Measurements from ENCODE around the gene TET3.

TET3 gene

DNA sequence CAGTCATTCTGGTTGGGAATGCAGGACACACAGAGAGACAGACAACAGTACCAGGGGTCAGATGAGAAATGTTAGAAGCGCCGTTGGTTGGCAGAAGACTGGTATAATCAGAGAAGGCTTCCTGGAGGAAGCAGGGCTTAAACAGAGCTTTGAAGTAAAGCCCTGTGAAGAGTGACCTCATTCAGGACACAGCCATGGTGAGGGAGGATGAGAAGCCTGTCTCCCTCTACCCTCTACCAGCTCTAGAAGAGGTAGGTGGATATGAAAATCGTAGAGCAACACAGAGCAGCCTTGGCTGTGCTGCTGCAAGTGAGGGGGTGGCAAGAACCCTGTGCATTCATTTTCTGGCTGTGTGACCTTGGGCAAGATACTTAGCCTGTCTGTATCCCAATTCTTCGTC, 14.2 kb downstream of the TET3 start:
- no peak for DNase-seq (ENCODE audit: low read depth, low spot score)
- no peak overlapping the region for H3K4me3 ChIP-seq (ENCODE audit: low read depth, low read length)

DNA sequence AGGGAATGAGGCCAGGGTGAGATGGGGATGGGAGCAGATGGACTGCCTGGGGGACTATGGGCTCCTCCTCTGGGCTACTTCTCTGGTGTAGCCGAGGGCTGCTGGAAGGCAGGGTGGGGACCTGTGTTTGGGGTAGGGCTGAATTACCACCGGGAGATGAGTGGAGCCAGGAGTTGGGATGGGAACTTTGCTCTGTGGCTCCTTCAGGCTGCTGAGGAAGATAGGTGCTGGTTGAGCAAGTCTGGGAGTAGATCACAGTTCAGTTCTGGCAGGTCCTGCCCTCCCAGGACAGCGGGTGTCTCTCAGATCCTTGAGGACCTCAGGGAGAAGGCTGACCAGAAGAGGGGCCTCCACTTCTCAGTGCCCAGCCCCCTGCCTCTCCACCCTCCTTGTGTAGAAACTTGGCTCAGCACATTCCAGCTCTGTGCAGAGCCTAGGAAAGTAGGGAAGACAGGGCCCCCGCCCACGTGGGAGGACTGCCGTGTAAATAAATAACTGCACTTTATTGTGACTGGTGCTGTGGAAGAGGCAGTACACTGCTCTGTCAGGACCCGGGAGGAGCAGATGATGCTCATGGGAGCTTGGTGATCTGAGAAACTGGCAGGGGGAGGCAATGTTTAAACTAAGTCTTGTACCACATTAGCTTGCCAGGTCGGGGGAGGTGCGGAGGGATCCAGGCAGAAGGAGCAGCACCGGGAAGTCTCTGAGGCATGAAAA, 15.3 kb downstream of the TET3 start:
- no peak overlapping the region for H3K4me3 ChIP-seq (ENCODE audit: low read depth, low read length)
- DNase-seq (ENCODE audit: low read depth, low spot score): no peak
- in situ Hi-C loops (cut with HindIII; ENCODE audit: low sequenced_read_pairs): no loop called here
- TF ChIP-seq, protein P1, sequence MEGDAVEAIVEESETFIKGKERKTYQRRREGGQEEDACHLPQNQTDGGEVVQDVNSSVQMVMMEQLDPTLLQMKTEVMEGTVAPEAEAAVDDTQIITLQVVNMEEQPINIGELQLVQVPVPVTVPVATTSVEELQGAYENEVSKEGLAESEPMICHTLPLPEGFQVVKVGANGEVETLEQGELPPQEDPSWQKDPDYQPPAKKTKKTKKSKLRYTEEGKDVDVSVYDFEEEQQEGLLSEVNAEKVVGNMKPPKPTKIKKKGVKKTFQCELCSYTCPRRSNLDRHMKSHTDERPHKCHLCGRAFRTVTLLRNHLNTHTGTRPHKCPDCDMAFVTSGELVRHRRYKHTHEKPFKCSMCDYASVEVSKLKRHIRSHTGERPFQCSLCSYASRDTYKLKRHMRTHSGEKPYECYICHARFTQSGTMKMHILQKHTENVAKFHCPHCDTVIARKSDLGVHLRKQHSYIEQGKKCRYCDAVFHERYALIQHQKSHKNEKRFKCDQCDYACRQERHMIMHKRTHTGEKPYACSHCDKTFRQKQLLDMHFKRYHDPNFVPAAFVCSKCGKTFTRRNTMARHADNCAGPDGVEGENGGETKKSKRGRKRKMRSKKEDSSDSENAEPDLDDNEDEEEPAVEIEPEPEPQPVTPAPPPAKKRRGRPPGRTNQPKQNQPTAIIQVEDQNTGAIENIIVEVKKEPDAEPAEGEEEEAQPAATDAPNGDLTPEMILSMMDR (IDR thresholded peaks at IDR 0.05; ENCODE audit: low read depth, low read length): no peak

More for the DNA sequence above, 14.2 kb downstream of the TET3 start:
- in situ Hi-C loops (cut with HindIII; ENCODE audit: low sequenced_read_pairs): no loop called here
- TF ChIP-seq, protein P1 (IDR thresholded peaks at IDR 0.05; ENCODE audit: low read depth, low read length): no peak

DNA sequence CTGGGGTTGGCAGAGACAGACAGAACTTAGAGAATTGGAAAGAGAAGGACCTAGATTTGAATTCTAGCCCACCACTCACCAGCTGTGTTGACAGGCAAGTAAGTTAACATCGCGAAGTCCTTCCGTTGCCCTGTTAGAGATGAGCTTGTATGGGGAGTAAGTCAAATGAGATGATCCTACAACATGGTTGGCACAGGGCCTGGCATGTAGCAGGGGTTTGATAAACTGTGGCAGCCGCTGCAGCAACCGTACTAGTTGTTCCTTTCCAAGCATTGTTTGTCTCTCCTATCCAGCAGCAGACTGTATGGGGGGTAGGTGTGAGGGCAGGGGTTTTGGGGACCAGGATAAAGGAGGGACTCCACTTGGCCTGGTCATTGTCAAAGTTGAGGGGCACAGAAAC, 16.0 kb downstream of the TET3 start:
- no peak for DNase-seq (ENCODE audit: low read depth, low spot score)
- H3K4me3 ChIP-seq (ENCODE audit: low read depth, low read length): no peak overlapping the region
- in situ Hi-C loops (cut with HindIII; ENCODE audit: low sequenced_read_pairs): no loop called here
- TF ChIP-seq, protein P1 (IDR thresholded peaks at IDR 0.05; ENCODE audit: low read depth, low read length): no peak

DNA sequence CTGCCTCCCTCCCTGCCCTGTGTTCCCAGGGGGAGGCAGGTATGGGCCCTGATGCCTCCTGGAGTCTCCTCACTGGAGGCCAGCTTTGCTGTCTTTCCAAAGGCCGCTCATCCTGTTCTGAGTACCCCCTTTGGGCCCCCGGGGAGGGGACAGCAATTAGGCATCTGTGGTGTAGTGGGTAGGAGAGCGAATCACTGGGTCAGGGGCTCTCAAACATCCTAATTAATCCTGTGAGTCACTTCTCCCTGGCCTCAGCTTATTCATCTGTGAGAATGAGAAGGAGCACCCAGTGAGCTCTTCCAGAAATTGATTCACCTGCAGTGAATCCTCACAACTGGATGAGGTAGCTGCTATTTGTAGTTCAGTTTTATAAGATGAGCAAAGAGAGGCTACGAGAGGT, 16.4 kb downstream of the TET3 start:
- no peak for DNase-seq (ENCODE audit: low read depth, low spot score)
- in situ Hi-C loops (cut with HindIII; ENCODE audit: low sequenced_read_pairs): no loop called here
- TF ChIP-seq, protein P1 (IDR thresholded peaks at IDR 0.05; ENCODE audit: low read depth, low read length): no peak
- H3K4me3 ChIP-seq (ENCODE audit: low read depth, low read length): no peak overlapping the region

DNA sequence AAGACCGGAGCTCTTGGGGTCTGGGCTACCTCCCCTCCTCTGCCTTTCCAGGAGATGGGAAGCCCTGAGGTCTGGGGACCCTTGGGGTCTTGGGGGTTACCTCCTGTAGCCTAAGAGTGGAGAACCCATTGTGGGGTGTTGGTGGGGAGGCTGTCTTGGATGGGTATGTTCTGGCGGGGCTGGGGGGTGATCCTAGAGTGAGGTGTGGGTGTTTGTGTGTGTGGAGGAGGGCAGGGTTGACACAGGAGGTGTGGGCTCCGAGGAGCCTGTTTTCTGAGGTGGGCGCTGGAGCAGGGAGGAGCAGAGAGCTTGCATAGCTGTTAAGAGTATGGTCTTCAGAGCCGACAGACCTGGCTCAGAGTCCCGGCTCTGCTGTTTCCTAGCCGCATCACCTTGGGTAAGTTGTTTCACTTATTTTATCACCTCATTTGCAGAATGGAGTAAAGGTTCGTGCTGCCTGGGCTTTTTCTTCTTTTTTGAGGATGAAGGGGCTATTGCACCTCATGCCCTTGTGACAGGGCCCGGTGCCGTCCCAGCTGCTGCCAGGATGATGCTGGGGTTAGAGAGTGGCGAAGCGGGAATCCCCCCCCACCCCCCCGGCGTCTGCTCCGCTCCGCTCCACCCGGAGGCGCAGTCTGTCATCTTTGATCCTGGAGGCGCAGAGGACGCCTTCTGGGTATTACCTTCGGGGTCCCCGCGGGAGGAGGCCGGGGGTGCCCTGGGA, 17.2 kb downstream of the TET3 start:
- peak overlapping the region; percentile 38 for H3K4me3 ChIP-seq (ENCODE audit: low read depth, low read length)
- no peak for DNase-seq (ENCODE audit: low read depth, low spot score)
- TF ChIP-seq, protein P1 (IDR thresholded peaks at IDR 0.05; ENCODE audit: low read depth, low read length): no peak
- in situ Hi-C loops (cut with HindIII; ENCODE audit: low sequenced_read_pairs): no loop called here

DNA sequence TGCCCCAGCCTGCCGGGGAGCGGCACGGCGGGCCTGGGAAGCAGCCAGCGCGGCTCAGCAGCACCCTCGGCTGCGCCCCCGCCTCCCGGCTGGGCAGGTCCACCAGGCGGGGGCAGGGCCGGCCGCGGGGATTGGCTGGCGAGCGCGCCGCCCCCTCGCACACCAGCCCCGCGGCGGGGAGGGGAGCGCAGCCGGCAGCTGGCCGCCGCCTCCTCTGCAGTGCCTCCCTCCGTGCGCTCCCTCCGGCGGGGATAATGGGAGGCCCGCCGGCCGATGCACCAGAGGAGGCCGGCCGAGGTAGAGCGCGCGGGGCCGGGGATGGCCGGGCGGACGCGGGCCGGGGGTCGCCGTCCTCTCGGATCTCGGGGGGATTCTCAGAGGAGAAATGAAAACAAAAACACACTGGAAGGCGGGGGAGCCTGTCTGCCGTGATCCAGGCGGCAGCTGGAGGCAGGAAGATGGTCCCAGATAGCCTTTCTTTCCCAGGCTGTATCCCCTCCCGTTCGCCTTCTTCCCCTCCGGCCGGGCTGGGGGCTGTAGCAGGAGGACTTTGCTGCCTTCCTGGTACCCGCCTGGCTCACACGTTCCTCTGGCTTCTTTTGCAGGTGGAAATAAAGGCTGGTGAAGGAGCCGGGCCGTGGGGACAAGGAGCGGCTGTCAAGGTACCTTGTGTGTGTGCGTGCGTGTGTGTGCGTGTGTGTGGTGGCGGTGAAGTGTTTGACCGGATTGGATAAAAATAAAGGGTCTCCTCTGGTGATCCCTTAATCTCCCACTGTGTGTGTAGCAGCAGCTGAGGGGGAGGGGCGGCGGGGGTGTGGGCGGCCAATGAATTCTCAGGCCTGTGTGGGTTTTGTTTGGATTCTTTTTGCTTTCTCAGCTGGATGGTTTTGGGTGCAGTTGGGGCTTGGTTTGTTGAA, 18.1 kb downstream of the TET3 start:
- peak overlapping the region; percentile 60 for H3K4me3 ChIP-seq (ENCODE audit: low read depth, low read length)
- TF ChIP-seq, protein P1 (IDR thresholded peaks at IDR 0.05; ENCODE audit: low read depth, low read length): no peak

More for the DNA sequence above, 18.1 kb downstream of the TET3 start:
- in situ Hi-C loops (cut with HindIII; ENCODE audit: low sequenced_read_pairs): no loop called here
- peak; percentile 81 for DNase-seq (ENCODE audit: low read depth, low spot score)

Measured in astrocyte of the spinal cord (primary cell).